Measurements from ENCODE around the gene RUFY3.
A peak's percentile ranks its signal among the peaks of the same experiment; 100 is the strongest.
"Not testable (repeated sequence)": the region's sequence is repeated elsewhere in the genome, so short reads cannot be mapped to it uniquely, and the experiment has no call there.

The RUFY3 gene

GRCh38 chr4:70788733-70789132 lies 67.0 kb downstream of the RUFY3 start:
- DNase-seq, result no peak

GRCh38 chr4:70793626-70794025 lies 71.9 kb downstream of the RUFY3 start:
- DNase-seq, result no peak

- no peak for DNase-seq
Observed at GRCh38 chr4:70801265-70801809, 79.6 kb downstream of the RUFY3 start.

DNA sequence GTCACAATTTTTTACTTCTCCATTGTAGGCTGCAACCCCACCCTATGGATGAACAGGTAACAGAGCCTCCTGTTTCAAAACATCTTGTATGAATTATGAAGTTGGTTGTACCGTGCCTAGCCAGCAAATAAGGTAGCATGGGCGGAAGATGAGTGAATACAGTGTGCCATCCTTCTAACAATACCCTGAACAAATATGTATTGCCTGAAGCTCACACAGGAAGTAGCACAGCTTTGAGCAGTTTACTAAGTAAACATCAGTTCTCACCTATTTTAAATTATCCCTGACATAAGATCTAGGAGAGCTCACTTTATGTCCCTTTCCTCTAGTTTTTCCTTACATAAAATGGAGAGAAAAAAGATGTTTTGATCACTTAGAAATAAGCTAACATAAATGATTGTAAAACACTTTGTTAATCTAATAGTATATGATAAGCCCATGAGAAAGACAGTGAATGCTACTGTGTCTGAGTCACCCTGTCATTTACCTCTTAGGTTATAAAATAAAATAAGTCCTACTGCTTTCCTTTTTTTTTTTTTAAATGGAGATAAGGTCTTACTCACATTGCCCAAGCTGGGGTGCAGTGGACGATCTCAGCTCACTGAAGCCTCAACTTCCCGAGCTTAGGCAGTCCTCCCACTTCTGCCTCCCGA lies 81.3 kb downstream of the RUFY3 start:
- peak; percentile 9 for DNase-seq

- DNase-seq, result no peak
Observed at GRCh38 chr4:70808151-70808550, 86.4 kb downstream of the RUFY3 start.

GRCh38 chr4:70815370-70815769 lies 93.6 kb downstream of the RUFY3 start:
- DNase-seq, result no peak

DNA sequence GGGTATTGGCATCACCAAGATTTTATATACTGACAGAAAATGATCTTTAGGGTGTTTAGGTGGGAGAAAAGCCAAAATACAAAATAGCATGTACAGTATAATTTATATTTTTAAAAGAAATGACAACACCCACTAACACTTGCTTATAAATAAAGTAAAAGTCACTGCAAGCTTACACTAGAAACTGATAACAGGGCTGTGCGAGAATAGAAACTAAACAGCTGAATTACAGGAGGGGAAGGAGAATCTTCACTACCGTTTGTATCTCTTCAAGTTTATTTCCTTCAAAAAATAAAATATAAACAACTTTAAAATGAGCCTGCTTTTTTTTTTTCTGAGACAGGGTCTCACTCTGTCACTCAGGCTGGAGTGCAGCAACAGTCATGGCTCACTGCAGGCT lies 95.1 kb downstream of the RUFY3 start:
- DNase-seq, result no peak

DNA sequence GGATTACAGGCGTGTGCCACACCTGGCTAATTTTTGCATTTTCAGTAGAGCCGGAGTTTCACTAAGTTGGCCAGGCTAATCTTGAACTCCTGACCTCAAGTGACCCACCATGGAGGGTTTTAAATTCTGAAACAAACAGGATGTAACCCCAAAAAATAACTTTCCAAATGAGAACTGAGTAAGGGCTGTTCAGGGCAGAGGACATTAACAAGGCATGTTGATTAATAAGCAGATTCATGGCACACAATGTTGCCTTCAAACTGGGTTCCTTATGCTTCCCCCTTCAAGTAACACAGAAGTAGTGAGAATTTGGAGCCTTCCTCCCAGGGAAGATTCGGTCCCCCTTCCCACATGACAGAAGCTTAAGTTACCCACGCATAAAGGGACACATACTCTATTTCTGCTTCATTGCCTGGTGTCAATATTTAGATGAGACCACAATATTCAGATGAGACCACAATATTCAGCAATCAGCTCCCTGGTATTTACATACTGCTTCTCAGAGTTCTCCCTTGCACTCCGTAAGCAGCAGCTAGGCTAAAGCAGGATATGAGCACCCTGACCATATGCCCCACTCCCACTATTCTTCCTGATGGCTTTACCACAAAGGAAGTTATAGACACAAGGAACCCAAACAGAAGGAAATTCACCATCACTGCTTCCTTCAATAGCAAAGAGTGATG lies 96.5 kb downstream of the RUFY3 start:
- DNase-seq, result no peak

- no peak for DNase-seq
Observed at GRCh38 chr4:70818921-70819320, 97.2 kb downstream of the RUFY3 start.

DNA sequence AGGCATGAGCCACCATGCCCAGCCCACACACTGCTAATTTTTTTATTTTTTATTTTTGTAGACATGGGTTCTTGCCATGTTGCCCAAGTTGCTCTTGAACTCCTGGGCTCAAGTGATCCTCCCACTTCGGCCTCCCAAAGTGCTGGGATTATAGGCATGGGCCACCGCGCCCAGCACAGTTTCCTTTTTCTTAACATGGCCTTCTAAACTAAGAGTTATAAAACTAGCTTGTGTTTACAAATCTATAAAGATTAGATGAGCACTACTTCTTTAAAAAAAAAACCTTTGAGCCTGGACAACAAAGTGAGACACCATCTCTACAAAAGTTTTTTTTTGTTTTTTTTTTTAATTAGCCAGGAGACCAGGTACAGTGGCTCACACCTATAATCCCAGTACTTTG lies 107.3 kb downstream of the RUFY3 start:
- DNase-seq, result no peak

GRCh38 chr4:70829492-70829891 lies 107.7 kb downstream of the RUFY3 start:
- DNase-seq, result no peak

DNA sequence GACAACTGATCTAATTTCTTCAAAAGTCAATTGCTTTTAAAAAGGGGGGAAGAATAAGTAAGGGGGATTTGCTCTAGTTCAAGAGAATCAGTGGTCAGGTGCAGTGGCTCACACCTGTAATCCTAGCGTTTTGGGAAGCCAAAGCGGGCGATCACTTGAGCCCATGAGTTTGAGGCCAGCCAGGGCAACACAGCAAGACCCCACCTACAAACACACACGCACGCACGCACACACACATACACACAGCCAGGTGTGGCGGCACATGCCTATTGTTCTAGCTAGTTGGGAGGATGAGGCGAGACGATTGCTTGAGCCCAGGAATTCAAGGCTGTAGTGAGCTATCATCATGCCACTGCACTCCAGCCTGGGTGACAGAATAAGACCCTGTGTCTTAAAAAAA lies 108.3 kb downstream of the RUFY3 start:
- no peak for DNase-seq

GRCh38 chr4:70831293-70831692 lies 109.5 kb downstream of the RUFY3 start:
- DNase-seq, result no peak

GRCh38 chr4:70833675-70834074 lies 111.9 kb downstream of the RUFY3 start:
- no peak for DNase-seq

GRCh38 chr4:70836081-70836480 lies 114.3 kb downstream of the RUFY3 start:
- DNase-seq, result no peak

- DNase-seq, result no peak
Observed at GRCh38 chr4:70838204-70838603, 116.4 kb downstream of the RUFY3 start.

- peak; percentile 60 for DNase-seq
Observed at GRCh38 chr4:70838666-70839588, 117.2 kb downstream of the RUFY3 start.

- peak; percentile 87 for DNase-seq
Observed at GRCh38 chr4:70839589-70840093, 117.9 kb downstream of the RUFY3 start, which contains the start of gene GRSF1. GRSF1 (minus strand) TSS chr4:70839890; CDS start chr4:70839827, 63 bp downstream.

DNA sequence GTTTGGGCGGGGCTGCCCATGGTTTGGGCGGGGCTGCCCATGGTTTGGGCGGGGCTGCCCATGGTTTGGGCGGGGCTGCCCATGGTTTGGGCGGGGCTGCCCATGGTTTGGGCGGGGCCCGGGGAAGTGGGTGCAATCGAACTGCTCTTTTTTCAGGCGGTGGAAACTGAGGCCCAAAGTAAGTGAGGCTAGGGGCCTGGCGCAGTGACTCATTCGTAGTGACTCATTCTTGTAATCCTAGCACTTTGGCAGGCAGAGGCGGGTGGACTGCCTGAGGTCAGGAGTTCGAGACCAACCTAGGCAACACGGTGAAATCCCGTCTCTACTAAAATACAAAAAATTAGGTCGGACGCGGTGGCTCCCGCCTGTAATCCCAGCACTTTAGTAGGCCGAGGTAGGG lies 118.4 kb downstream of the RUFY3 start:
- not testable (repeated sequence) for DNase-seq

GRCh38 chr4:70840631-70841030 lies 118.9 kb downstream of the RUFY3 start:
- DNase-seq, result not testable (repeated sequence)

DNA sequence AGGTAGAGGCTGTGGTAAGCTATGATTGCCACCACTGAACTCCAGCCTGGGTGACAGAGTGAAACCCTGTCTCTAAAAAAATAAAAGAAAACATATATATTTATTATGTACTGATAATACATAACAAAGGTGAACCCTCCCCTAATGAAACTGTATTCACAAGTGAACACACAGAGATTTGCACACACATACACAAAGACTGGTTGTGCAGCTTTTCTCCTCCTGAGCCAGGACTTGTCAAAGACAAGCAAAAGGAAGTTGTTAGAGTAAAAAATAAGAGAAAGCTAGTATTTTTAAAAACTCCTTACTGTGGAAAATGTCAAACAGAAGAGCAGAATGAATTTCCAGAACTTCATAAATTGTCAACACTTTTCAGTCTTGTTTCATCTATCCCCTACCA lies 119.4 kb downstream of the RUFY3 start:
- no peak for DNase-seq

DNA sequence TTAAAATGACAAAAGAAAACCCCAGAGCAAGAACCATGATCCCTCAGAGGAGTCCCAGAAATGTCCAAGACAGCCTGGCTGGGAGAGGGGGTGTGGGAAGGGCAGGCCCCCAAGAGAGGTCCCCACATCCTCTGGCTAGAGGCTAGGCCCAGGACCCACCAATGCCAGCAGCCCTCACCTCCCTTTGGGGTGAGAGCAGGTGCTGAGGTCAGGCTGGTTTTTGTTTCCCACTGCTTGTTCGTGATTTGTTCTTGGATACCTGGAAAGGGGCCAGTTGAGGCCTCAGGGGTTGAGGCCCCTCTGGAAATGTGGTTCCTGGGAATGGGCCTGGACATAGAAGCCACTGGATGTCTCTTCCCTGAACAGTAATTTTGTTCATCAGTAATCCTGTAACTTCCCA lies 120.2 kb downstream of the RUFY3 start:
- DNase-seq, result no peak
